Stimulated activated CD4-positive, alpha-beta T cell treated with anti-CD3 and anti-CD28 coated beads, Interleukin-1b, Interleukin-23, amount 100 ng/mL, for 4 hours (primary cell): ENCODE data around the gene PUS3.
"Not testable (repeated sequence)": the region's sequence is repeated elsewhere in the genome, so short reads cannot be mapped to it uniquely, and the experiment has no call there.

Experiments used
- DNase-seq, 2 donors: peaks; one replicate each; pipeline ENCODE4 v3.0.0-alpha.2; 2020; ENCODE audit warnings: low read depth in 2 of 2

Gene PUS3

GRCh38 chr11:125916683-125917347 is 13.8 kb upstream of the PUS3 start:
- no peak for DNase-seq

GRCh38 chr11:125914601-125915000 is 11.6 kb upstream of the PUS3 start:
- DNase-seq: not testable (repeated sequence)

- DNase-seq: no peak
Measured at GRCh38 chr11:125910226-125910849, 7.3 kb upstream of the PUS3 start.

- DNase-seq: no peak
Measured at GRCh38 chr11:125904678-125905077, 1.7 kb upstream of the PUS3 start.

- DNase-seq: no peak
Measured at GRCh38 chr11:125903711-125904659, 979 bp upstream of the PUS3 start, which contains the start of gene DDX25. TSS of gene DDX25 (plus strand) at chr11:125904508. CDS start at chr11:125904518, 10 bp downstream.

GRCh38 chr11:125902277-125902926 is 604 bp downstream of the PUS3 start:
- no peak for DNase-seq

GRCh38 chr11:125901872-125902271 is 1.1 kb downstream of the PUS3 start:
- no peak for DNase-seq

DNA sequence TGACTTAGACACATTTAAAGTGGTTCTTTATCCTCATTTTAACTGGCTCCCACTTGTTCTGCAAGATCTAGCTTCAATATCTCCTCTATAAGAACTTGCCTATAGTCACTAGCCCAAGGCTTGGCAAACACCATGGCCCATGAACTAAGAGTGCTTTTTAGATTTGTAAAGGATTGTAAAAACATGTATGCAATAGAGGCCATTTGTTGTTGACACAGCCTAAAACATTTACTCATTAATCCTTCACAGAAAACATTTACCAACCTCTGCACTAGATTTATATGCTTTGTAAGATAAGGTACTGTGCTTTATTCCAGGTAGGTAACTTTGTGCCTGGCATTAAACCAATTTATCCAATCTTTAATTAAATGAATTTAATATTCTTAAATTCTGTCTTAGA is 10.0 kb downstream of the PUS3 start:
- no peak for DNase-seq

DNA sequence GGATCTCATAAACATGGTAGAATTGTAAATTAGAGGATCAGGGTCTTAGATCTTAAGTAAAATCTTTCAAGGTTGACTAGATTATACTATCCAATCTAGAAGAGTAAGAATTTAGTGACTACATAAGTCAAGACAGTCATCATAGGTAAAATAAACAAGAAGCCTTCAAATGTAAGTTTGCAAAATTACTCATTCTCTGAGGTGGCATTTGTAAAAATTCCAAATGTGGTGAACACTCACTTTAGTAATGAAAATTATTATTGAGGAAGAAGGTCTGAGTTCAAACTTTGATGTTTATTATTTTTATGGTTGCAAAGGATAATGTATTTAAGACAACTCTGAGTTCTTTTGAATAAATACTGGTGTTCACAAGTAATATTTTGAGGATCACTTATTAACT is 10.9 kb downstream of the PUS3 start:
- no peak for DNase-seq

DNA sequence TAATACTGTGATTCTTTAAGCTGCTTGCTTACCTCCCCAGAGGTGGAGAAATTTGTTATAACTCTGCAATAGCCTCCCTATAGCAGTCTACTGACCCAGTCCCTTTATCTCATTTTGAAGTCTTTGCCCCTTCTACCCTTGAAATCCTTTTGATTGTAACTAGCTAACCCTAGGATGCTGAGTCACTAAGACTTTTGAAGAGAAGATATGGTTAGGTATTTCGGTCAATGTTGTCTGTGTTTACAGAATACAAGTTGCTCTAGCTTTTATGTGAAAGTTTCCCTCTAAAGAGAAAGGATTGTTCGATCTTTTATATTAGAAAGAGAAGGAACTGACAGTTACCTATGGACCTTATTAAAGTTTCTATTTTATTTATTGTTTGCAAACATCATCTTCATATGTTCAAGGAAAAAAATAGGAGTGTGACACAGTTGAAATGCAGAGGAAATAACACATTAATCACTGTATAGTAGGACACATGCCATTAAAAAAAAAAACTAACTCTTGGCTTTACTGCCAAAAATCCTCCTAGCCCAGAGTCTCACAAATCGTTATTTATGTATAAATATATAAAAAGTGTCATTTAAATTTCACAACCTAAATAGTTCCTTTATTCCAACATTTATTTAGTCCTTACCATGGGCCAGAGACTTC is 12.4 kb downstream of the PUS3 start:
- no peak for DNase-seq

DNA sequence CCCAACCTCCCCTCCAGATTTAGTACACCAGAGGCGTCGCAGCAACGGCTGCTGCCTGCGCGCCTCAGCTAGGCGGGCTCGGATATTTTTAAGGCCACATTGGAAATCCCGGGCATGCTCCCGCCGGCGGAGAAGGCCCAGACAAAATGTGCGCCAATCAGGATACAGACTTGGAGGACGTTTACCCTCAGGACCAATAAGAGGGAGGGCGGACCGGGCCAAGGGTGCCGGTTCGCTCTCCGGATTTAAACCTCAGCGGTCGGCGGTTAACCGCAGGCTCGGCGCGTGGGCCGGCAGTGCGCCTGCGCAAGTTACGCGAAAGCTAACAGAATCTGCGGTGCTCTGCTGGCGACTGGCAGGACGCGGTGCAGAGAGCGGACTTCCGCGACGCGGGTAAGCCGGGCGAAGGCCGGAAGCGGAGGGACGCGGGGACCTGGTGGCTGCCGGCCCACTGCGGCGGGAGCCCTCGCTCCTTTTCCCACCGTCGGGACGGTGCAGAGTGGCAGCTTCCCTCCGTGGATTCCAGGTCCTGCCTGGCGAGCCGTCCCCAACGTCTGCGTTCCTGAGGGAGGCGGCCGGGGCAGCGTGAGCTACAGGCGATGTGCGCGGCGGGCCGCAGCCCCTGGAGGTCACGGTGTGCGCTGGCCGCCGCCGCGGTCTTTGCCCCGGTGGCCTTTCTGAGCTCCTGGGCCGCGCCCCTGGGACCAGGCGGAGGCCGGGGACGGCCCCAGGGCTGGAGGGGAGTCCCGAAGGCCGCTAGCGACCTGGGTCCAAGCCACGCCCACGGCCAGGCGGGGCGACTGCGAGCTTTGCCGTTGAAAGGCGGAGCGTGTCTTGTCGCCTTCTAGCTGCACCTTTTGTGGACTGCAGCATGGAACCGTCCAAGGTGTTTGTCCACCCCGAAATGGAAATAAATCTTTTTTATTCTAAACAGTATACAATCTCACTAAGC is 15.4 kb downstream of the PUS3 start, which contains the start of gene HYLS1:
TSS of gene HYLS1 (plus strand) at position 296 of the 952 bp plus-strand sequence. CDS start 11,701 bp downstream, outside the sequence.
- peak; percentile 87 to 90 for DNase-seq

DNA sequence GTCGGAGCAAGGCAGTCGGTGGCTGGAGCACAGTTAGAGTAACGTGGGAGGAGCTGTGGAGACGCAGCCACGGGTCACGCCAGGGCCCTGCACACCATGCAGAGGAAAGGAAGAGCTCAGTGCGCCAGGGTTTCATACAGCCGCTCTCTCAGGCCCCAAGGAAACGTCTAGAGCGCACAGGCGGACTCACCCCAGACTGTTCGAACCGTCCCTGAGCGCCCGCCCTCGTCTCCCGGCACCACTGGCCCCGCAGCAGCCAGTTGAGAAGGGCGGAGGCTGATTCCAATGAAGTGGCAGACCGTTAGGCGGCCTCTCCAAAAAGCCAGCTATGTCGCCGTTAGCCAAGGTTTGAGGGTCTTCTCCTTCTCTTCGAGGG is 16.0 kb downstream of the PUS3 start:
- DNase-seq: no peak

DNA sequence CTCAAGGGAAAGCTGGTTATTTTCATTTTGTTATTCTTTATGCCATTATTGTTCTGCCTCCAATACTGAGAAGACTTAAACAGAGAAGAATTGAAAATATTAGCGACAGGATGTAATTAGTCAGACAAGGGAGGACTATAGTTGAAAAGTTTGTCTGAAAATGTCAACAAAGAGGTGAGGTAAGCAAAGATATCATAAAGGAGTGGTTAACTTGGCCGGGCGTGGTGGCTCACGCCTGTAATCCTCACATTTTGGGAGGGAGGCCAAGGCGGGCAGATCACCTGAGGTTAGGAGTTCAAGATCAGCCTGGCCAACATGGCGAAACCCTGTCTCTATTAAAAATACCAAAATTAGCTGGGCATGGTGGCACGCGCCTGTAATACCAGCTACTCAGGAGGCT is 19.6 kb downstream of the PUS3 start:
- DNase-seq: no peak

DNA sequence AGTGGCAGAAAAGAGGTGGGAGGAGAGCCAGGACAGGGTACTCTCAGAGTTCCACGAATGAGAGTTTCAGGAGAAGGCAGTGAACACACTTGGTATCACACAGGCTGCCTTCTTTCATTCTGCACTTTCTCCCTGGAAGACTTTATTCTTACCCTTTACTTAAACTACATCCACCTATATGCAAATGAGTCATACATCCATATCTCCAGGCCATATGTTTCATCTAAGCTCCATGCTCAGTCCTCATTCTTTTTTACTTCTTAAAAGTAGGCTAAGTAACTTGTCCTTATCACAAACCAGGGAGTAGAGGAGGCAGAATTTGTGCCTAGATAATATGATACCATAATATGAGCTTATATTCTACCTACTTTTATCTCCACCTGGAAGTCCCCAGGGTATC is 21.7 kb downstream of the PUS3 start:
- no peak for DNase-seq

GRCh38 chr11:125874556-125875124 is 28.4 kb downstream of the PUS3 start:
- DNase-seq: peak in 1 of 2 donors; percentile 33

DNA sequence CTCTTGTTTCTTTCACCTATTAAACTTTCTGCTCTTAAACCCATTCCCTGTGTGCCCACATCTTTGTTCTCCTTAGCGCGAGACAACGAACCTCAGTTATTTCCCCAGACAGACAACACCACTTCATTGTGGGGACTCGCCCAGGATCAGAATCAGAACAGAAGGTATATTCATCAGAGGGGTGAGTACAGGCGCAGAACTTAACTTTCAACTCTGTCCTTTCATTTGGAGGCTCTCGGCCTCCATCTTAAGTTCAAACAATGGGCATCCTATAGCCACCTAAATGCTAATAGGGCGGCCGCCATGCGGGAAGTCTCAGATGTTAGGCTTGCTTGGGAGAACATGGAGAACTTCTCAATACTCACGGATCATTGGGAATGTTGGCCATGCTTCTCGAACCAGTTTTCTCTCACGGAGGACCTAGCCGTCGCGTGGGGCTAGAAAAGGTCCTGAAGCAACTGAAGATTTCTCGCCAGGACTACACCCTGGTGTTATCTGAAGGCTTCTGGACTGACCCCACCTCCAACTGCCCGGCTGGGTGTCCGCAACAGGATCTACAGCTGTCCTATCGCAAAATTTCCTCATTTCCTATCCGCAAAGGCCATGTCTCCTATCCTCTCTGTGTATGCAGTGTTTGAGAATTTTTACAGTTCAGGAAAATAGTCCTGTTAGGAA is 29.0 kb downstream of the PUS3 start:
- no peak for DNase-seq

GRCh38 chr11:125872138-125872491 is 30.9 kb downstream of the PUS3 start:
- DNase-seq: no peak

GRCh38 chr11:125871391-125872137 is 31.4 kb downstream of the PUS3 start:
- peak in 1 of 2 donors; percentile 10 for DNase-seq

- no peak for DNase-seq
Measured at GRCh38 chr11:125869521-125869920, 33.5 kb downstream of the PUS3 start.
